DOHH2 (cell line): Measurements from ENCODE around the gene ZNF366.

Source experiments
- EZH2phosphoT487 ChIP-seq: fragments of 200-600 bp; sonication (generic); IDR thresholded peaks from 2 replicates; pipeline ENCODE4 v1.6.1; 2017; ENCODE audit warnings: borderline replicate concordance, mild to moderate bottlenecking, antibody characterized with exemption, low read length, moderate library complexity, mixed read lengths
- TF ChIP-seq, protein P1 (sequence below): fragments of 200-600 bp; sonication (generic); IDR thresholded peaks from one replicate; pipeline ENCODE4 v1.5.1; 2014; ENCODE audit warnings: antibody characterized with exemption, mild to moderate bottlenecking, low read depth, low read length; ENCODE audit not compliant: poor library complexity, severe bottlenecking

GRCh38 chr5:72488756-72489155 is 18.5 kb downstream of the ZNF366 start:
- TF ChIP-seq, protein P1, sequence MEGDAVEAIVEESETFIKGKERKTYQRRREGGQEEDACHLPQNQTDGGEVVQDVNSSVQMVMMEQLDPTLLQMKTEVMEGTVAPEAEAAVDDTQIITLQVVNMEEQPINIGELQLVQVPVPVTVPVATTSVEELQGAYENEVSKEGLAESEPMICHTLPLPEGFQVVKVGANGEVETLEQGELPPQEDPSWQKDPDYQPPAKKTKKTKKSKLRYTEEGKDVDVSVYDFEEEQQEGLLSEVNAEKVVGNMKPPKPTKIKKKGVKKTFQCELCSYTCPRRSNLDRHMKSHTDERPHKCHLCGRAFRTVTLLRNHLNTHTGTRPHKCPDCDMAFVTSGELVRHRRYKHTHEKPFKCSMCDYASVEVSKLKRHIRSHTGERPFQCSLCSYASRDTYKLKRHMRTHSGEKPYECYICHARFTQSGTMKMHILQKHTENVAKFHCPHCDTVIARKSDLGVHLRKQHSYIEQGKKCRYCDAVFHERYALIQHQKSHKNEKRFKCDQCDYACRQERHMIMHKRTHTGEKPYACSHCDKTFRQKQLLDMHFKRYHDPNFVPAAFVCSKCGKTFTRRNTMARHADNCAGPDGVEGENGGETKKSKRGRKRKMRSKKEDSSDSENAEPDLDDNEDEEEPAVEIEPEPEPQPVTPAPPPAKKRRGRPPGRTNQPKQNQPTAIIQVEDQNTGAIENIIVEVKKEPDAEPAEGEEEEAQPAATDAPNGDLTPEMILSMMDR, result no peak
- no peak for TF ChIP-seq EZH2phosphoT487
